Testis (tissue), 2 donors: ENCODE results near the gene JADE3.

ENCODE experiments used
- CTCF ChIP-seq, 3 experiments: fragments of 450-650 bp in 2 of 3; fragments of 200-600 bp in 1 of 3; sonication (generic) in 1 of 3; IDR thresholded peaks; one replicate each; pipeline ENCODE4 v1.5.1; 2016 to 2019; ENCODE audit warnings: antibody characterized with exemption in 3 of 3, mild to moderate bottlenecking in 2 of 3, moderate library complexity in 1 of 3
- POLR2A ChIP-seq: fragments of 450-650 bp; IDR thresholded peaks from one replicate; pipeline ENCODE4 v1.6.1; 2017; ENCODE audit warnings: antibody characterized with exemption, mild to moderate bottlenecking, moderate library complexity

- TF ChIP-seq CTCF (IDR thresholded peaks at IDR 0.05) (no peak), POLR2A (no peak)
Observed at GRCh38 chrX:46989548-46989947, 77.3 kb downstream of the JADE3 start.
